ACHN (cell line): ENCODE results near the gene KLHL9.

ENCODE experiments used
- DNase-seq: peaks from one replicate; pipeline ENCODE4 v3.0.0-alpha.2; 2015
- in situ Hi-C: cut with HindIII; loops from 2 replicates; pipeline ENCODE4 v1.10.0; 2017; ENCODE audit warnings: low sequenced_read_pairs, low pct_ligation_motif_present, low pct_unique_long_range_greater_than_20kb

Gene KLHL9

GRCh38 chr9:21322911-21323461 is 12.2 kb downstream of the KLHL9 start:
- DNase-seq = no peak
- in situ Hi-C loops = no loop called here

GRCh38 chr9:21320465-21320864 is 14.7 kb downstream of the KLHL9 start:
- no peak for DNase-seq
- in situ Hi-C loops = no loop called here

- no peak for DNase-seq
- in situ Hi-C loops = no loop called here
Measured at GRCh38 chr9:21317956-21318923, 17.0 kb downstream of the KLHL9 start.

GRCh38 chr9:21316860-21317259 is 18.3 kb downstream of the KLHL9 start:
- in situ Hi-C loops = no loop called here
- no peak for DNase-seq

- no peak for DNase-seq
- in situ Hi-C loops = no loop called here
Measured at GRCh38 chr9:21316032-21316842, 19.0 kb downstream of the KLHL9 start.

GRCh38 chr9:21314152-21314551 is 21.1 kb downstream of the KLHL9 start:
- in situ Hi-C loops = no loop called here

GRCh38 chr9:21311889-21312288 is 23.3 kb downstream of the KLHL9 start:
- in situ Hi-C loops = no loop called here
- no peak for DNase-seq

More at GRCh38 chr9:21314152-21314551, 21.1 kb downstream of the KLHL9 start:
- DNase-seq = no peak

GRCh38 chr9:21305213-21305612 is 30.0 kb downstream of the KLHL9 start, which contains the start of gene IFNA5:
IFNA5 (minus strand) TSS chr9:21305313; CDS start chr9:21305256, 57 bp downstream.
- in situ Hi-C loops = no loop called here
- no peak for DNase-seq

GRCh38 chr9:21295992-21296391 is 39.2 kb downstream of the KLHL9 start:
- in situ Hi-C loops = no loop called here
- no peak for DNase-seq

GRCh38 chr9:21294904-21295538 is 40.2 kb downstream of the KLHL9 start:
- DNase-seq = no peak
- in situ Hi-C loops = no loop called here

GRCh38 chr9:21294364-21294774 is 40.8 kb downstream of the KLHL9 start:
- in situ Hi-C loops = no loop called here
- DNase-seq = no peak

GRCh38 chr9:21289848-21290247 is 45.4 kb downstream of the KLHL9 start:
- no peak for DNase-seq
- in situ Hi-C loops = no loop called here

GRCh38 chr9:21287280-21287679 is 47.9 kb downstream of the KLHL9 start:
- DNase-seq = no peak
- in situ Hi-C loops = no loop called here

GRCh38 chr9:21286659-21287058 is 48.5 kb downstream of the KLHL9 start:
- no peak for DNase-seq
- in situ Hi-C loops = no loop called here

GRCh38 chr9:21286099-21286498 is 49.1 kb downstream of the KLHL9 start:
- in situ Hi-C loops = no loop called here
- no peak for DNase-seq

GRCh38 chr9:21281275-21281674 is 53.9 kb downstream of the KLHL9 start:
- in situ Hi-C loops = no loop called here
- no peak for DNase-seq
